Heart left ventricle (tissue), 13 donors: ENCODE results near the gene FTO.

Experiments used
- CTCF ChIP-seq, 12 donors: fragments of 200-600 bp; sonication (generic) in 4 of 12; IDR thresholded peaks; one replicate each; pipeline versions ENCODE4 v1.5.0 to v1.8.0; 2018 to 2022; ENCODE audit warnings: antibody characterized with exemption in 12 of 12, mild to moderate bottlenecking in 5 of 12
- POLR2A ChIP-seq, 2 donors: fragments of 450-650 bp; IDR thresholded peaks; one replicate each; pipeline ENCODE4 v1.6.1; 2017; ENCODE audit warnings: antibody characterized with exemption in 2 of 2, mild to moderate bottlenecking in 2 of 2, moderate library complexity in 2 of 2
- donor health status: ischemic (EF 13 %, LVEDD 7.1; RV severe dilation, severe dysfunction).
- donor health status: DM: no; HTN: yes; CAD: no.
- donor health status: DM: no; HTN: no; CAD: no.
- donor health status: ischemic (EF 25% LVEDD 6.9; RV normal size, moderate dysfunction).
- donor health status: ischemic (EF 25% LVEDD 5.7; RV mildly dilated, moderate dysfunction).
- donor health status: ischemic (EF 35%, LVEDD 5.7; RV mildly dilated, moderate dysfunction).
- donor health status: nonischemic (EF 11% LVEDD 7.7; RV severe dilation, severe dysfunction).
- donor health status: DM: yes; HTN: yes; CAD: no.
- donor health status: PGD.
- donor health status: ischemic (EF 29% LVEDD 5.4; RV normal size, mild dysfunction).
- donor health status: nonischemic (EF 23%, LVEDD 6.1; RV moderate dilation, normal function).

DNA sequence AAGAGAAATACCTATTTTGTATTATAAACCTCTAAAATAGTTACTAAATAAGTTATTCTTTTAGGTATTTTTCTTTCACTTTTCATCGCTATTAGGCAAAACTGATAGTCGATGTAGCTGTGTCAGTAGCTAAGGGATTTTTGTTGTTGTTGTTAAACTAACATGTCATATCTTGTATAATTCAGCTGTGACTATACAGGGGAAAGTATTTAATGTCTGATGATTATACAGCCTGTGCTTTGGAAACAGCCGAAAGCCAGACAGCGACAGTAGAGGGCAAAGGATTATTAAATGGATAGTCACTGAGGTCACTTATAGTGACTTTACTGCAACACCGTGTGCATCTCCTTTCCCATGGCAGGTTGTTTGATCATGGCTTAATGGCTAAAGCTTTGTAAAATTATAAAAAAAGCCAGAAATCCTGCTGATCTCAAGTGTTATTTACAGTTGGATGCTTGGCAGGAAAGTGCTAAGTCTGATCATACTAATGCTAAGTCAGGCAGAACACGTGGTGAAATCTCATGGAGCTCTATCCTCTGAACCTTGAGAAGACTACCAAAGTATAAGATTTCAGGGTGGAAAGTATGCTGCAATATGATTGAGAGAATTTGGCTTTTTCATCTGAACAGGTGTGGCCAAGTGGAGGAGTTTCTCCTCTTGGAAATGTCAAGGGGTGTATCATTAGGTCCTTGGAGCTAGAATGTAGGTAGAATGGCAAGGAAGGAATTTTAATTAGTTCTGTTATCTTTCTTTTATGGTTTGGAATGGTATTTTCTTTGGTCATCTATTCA is 88.4 kb downstream of the FTO start:
- no peak for TF ChIP-seq CTCF (IDR thresholded peaks at IDR 0.05)
- no peak for TF ChIP-seq POLR2A (IDR thresholded peaks at IDR 0.05)
